HG03196 (cell line): Measurements from ENCODE around the gene PCYT2.
"Not testable (repeated sequence)": the region's sequence is repeated elsewhere in the genome, so short reads cannot be mapped to it uniquely, and the experiment has no call there.

Source experiments
- ATAC-seq: cut with Tn5 transposase; IDR thresholded peaks from one replicate; pipeline ENCODE4 v1.9.1; 2021; ENCODE audit not compliant: unreplicated experiment

Gene PCYT2

DNA sequence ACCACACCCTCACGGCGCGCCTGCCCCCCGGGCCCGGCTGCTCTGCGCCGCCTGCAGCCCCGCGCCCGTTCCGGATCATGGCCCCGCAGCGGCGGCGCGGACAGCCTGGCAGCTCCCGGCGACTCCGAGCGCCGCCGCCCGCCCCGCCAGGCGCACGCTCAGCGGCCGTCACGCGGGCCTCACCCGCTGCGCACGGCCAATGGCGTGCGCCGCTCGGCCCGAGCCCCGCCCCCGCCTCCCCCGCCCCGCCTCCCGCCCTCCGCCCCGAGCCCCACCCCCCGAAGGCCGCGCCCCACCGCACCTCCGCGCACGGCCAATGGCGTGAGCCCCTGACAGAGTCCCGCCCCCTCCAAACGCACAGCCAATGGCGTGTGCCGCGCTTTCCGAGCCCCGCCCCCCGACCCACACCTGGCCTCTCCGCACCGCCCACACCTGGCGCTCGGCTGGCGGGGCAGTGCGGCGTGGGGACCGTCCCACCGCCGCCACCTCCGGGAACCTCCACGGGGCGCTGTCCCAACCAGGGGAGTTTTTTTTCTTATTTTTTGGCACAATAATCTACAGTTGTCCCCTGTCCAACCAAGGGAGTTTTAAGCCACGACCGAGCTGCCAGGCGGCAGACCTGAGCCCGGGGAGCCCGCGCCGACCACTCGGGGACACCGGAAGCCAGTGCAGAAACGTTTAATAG lies at the start of gene PCYT2:
PCYT2 (minus strand) TSS at position 123 of the 685 bp plus-strand sequence; CDS start at position 79, 44 bp downstream.
- ATAC-seq: peak; percentile 55

DNA sequence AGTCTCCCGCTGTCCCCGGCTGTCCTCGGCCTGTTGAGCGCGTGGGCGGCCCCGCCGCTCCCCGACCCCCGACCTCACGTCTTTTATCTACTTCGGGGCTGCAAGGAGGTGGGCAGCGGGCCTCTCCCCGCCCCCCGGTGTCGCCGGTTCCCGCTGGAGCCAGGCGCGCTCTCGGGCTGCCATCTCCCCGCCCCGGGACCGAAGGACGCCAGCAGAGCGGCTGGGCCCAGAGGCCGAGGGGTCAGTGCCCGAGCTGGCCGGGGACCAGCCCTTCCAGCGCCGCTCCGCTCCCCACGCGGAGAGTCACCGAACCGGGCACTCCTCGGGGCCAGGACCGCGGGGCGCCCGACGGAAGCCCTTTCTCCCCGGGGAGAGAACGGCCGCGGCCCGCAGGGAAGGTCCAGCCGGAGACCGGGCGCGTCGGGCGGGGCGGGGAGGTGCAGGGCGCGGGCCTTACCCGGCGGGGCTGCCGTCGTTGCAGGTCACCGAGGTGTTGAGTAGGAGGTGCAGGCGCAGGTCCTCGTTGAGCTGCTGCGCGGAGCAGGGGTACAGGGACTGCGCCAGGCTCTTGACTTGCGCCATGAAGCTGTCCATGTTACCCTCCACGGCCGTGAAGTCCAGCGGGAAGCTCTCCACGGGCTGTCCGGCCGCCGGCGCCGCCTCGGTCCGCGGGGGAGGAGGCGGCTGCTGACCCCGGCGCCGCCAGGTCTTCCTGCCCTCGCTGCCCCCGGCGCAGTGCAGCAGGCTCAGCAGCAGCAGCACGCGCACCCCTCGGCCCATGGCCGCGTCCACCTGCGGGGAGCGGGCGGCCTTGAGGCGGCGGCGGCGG lies 49.1 kb upstream of the PCYT2 start:
- ATAC-seq: no peak

DNA sequence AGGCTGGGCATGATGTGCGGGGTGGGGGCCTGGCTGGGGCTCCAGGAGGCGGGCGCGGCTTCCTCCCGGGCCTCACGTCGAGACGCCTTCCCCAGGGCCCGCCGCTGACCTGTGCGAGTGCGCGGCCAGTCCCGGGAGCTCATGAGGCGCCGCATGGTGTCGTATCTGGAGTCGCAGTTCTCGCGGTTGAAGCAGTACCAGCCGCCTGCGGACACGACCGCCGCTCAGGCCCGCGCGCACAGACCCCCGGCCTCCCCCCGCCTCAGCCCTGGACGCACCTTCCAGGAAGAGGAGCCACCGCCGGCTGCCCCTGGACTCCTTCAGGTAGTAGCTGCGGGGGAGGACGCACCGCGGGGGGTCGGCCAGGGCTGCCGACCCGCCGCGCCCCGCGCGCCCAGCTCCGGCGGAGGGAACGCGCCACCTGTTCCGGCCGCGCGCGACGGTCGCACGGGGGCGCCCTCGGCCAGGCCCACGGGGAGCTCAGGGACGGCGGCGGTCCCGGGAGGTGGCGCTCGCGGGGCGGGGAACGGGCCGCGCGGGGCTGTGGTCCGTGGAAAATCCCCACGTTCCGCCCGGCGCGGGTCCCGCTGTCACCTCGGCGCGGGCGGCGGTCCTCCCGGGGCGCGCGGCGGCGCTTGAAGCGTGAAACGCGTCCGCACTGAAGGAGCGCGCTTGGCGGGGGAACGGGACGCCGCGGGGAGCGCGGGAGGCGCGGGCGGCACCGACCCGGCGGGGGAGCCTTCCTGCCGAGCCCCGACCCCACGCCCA lies 48.3 kb upstream of the PCYT2 start:
- ATAC-seq: no peak

DNA sequence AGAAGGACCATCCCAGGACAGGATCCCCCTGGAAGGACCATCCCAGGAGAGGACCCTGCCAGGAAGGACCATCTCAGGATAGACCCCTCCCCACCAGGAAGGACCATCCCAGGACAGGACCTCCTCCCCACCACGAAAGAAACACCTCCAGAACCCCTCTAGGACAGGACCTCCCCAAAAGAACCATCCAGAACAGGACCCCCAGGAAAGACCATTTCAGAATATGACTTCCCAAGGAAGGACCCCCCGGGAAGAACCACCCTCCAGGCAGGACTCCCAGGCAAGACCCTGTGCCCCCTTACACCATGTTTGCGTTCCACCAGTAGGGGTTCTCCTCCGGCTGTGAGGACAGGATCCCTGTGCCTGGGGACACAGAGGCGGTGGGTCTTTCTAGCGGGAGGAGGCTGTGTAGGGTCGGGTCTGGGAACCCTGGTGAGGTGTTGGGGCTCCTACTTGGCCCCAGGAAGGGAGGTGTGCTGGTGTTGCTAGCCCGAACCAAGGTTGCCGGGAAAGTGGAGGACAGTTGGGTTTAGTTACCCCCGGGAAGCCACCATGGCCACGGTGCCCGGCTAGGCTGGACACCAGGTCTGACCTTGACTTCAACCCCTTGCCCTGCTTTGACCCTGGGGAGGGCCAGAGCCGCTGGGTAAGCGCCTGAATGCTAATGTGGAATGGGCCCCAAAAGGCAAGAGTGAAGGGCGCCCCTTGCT lies 47.6 kb upstream of the PCYT2 start:
- ATAC-seq: no peak

DNA sequence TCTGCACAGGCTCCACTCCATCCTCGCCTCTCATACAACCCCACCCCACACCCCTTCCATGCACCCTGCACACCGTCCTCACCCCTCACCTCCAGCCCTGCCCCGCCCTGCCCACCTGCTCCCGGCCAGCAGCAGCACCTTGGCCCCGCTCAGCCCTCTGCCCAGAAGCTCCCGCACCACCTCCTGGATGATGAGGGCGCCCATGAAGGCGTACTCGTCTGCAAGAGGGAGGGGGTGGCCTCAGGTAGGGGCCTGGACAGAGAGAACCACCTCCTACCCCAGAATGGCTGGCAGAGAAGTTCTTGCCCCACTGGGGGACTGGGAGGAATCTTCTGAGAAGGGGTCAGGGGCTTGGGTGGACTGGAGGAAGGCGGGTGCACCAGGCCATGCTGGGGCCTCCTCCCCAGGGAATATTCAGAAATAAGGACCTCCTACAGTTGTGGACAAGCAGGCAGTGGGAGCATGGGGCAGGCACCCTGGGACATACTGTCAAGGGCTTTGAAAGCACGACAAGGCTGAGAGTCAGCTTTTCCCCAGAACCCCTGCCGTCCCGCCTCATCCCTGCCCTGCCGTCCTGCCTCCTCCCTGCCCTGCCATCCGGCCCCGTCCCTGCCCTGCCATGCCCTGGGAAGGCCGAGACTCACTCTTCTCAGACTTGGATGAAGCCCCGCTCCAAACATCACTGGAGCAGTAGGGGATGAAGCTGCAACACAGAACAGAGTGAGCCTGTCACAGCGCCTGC lies 46.7 kb upstream of the PCYT2 start:
- ATAC-seq: no peak

DNA sequence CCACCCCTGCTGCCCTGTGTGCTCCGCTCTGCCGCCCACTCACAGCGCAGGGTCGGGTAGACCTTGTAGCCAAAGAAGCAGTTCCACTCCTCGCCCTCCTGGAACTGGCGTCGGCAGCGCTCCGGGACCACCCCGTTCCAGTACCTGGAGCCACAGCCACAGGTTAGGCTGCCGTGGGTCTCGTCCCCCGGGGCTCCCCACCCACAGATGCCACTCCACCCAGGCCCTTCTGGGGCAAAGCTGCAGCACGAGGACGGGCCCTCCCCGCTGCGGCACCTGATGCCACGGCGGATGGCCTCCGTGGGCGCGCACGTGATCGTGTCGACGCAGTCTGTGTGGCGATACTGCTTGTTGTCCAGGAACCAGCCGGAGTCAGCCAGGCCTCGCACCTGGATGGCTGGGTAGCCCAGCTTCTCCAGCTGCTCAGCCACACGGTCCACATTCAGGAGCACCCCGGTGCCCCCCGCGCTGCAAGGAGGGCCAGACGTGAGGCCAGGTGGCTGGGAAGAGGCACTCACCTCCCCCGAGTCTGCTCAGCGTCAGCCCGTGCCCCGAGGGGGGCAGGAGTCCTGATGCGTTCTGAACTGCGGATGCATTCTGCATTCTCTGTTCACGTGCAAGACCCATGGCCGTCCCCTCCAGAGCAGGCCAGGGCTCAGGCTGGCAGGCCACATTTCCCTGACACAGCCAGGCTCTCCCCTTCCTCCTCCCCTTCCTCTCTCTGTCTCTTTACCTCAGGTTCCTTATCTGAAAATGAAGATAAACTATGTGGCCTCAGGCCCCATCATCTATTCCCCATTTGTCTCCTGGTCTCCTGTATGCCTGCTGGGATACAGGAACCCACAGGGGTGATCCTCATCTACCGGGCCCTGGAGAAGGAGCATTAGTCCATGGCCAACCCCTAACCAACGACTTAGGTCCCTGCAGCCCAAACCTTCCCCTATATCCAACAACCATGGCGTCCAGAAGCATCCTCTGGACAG lies 45.7 kb upstream of the PCYT2 start:
- no peak for ATAC-seq

DNA sequence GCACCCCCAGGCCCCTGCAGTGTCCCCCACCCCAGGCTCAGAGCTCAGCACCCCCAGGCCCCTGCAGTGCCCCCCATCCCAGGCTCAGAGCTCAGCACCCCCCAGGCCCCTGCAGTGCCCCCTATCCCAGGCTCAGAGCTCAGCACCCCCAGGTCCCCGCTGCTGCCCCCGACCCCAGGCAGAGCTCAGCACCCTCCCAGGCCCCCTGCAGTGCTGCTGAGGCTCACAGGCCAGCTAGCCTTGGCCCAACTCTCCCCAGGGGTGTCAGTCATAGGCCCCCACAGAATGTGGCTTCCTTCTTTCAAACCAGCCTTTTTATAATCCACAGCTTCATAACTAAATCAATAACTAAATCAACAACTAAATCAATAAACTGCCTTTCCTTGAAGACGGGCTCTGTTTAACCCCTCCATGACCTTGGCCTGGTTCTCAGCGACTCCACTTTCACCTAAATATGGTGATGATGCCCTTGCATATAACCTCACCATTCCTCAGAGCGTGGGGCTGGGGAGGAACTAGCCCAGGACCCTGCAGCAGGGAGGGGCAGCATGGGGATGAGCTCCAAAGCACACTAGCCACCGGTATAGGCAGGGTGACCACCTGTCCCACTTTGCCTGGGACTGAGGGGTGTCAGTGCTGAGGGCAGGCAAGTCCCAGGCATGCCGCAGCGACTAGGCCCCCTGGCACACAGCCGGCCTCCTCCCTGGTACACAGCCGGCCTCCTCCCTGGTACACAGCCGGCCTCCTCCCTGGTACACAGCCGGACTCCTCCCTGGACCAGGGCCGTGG lies 44.8 kb upstream of the PCYT2 start:
- ATAC-seq: no peak

DNA sequence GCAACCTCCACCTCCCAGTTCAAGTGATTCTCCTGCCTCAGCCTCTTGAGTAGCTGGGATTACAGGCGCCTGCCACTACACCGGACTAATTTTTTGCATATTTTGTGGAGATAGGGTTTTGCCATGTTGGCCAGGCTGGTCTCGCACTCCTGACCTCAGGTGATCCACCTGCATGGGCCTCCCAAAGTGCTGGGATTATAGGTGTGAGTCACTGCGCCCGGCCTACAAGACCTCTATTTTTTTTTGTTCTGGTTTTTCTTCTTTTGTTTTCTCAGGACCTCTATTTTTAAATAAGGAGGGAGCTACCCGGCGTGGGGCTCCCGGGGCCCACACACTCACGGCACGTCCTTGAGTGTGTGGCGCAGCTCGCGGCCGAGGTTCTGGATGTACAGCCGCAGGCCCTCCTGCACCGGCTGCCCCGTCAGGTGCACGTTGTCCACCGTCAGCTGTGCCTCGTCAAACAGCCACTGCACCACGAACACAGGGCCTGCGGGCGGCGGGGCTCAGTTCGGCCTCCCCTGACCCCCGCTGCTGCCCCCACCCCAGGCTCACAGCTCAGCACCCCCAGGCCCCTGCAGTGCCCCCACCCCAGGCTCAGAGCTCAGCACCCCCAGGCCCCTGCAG lies 44.0 kb upstream of the PCYT2 start:
- no peak for ATAC-seq

DNA sequence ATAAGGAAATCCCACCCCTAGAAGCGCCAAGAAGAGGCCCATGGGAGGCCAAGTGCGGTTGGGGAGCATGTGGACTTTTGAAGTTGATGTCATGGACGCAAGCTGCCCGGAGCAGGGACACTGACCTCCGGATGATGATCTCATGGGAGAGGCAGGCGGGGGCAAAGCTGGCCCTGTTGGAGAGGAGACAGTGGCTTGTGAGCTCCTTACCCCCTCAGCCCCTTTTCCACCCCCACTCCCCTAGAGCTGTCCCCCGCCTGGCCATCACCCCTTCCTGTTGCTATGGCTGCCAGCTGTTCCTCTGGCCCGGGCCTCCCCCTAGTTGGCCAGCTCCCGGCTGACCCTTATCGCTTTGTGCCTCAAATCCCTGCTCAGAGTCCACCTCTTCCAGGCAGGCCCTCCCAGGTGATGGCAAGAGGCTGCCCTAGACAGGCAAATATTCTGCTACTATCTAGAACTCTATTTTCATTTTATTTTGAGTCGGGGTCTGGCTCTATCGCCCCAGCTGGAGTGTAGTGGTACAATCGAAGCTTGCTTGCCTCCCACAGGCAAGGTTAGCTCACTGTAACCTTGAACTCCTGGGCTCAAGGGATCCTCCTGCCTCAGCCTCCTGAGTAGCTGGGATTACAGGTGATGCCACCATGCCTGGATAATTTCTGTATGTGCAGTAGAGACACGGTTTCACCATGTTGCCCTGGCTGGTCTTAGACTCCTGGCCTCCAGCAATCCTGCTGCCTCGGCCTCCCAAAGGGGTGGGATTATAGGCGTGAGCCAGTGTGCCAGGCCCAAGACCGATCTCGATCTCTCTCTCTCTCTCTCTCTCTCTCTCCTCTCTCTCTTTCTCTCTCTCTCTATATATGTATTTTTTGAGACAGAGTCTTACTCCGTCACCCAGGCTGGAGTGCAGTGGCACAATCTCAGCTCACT lies 43.2 kb upstream of the PCYT2 start:
- no peak for ATAC-seq

DNA sequence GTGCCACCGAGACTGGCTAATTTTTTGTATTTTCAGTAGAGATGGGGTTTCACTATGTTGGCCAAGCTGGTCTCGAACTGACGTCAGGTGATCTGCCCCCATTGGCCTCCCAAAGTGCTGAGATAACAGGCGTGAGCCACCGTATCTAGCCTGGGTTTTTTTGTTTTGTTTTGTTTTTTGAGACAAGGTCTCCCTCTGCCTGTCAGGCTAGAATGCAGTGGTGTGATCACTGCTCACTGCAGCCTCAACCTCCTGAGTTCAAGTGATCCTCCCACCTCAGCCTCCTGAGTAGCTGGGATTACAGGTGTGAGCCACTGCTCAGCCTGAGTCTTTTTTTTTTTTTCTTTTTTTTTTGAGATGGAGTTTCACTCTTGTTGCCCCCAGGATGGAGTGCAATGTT lies 42.2 kb upstream of the PCYT2 start:
- ATAC-seq: not testable (repeated sequence)

DNA sequence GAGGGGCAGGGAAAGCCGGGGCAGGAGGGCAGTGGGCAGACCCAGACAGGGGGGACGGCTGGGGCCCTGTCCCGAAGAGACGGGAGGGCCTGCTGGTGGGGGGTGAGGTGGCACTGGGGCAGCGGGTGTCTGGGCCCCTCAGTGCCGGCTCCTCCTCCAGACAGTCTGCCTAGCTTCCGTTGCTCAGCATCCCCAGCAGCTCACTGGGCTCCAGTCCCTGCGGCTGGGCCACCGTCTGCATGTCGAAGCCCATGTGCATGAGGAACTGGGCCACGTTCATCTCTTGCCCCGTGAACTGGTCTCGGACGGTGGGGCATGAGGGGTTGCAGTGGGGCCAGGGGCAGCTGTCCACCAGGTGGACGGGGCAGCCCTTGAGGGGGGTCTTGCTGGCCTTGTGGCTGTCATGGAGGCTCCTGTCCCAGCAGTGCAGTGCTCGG lies 41.6 kb upstream of the PCYT2 start:
- no peak for ATAC-seq

DNA sequence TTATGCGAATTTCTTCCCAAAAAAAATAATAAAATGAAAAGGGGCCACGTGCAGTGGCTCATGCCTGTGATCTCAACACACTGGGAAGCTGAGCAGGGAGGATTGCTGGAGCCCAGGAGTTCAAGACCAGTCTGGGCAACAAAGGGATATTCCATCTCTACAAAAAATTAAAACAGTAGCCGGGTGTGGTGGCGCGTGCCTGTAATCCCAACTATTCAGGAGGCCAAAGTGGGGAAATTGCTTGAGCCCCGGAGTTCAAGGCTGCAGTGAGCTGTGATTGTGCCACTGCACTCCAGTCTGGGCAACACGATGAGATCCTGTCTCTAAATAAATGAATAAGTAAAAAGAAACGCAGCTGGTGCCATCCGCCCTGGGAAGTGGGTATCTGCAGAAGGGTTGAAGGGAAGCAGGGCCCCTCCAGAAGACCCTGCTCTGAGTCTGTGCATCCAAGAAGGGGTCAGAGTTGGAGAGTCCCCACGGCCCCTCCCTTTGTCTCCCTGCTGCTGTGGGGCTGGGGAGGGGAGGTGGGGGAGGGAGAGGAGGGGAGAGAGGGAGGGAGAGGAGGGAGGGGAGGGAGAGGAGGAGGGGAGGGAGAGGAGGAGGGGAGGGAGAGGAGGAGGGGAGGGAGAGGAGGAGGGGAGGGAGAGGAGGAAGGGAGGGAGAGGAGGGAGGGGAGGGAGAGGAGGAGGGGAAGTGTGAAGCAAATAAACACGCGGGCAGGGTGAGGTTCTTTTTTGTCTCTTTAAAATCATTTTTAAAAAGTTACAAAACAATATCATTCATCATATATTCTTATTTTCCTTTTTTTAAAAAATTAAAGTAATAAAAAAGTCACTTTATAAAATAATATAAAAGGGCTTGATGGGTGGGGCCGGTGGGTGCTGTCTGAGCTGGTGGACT lies 40.8 kb upstream of the PCYT2 start:
- ATAC-seq: no peak

DNA sequence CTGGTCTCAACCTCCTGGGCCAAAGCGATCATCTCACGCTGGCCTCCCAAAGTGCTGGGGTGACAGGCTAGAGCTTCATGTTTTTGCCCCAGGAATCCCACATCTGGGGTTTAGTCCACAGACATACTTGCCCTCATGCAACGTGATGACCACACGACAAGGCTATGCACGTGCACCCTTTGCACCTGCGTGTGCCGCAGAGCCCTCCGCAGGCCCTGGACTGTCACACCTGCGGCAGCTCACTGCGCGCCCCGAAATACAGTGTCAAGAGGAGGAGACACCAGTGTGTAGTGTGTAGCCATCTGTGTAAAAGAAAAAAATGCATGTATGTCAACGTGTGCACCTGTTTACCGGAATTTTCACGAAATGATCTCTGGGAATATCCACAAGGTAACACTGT lies 39.3 kb upstream of the PCYT2 start:
- no peak for ATAC-seq

DNA sequence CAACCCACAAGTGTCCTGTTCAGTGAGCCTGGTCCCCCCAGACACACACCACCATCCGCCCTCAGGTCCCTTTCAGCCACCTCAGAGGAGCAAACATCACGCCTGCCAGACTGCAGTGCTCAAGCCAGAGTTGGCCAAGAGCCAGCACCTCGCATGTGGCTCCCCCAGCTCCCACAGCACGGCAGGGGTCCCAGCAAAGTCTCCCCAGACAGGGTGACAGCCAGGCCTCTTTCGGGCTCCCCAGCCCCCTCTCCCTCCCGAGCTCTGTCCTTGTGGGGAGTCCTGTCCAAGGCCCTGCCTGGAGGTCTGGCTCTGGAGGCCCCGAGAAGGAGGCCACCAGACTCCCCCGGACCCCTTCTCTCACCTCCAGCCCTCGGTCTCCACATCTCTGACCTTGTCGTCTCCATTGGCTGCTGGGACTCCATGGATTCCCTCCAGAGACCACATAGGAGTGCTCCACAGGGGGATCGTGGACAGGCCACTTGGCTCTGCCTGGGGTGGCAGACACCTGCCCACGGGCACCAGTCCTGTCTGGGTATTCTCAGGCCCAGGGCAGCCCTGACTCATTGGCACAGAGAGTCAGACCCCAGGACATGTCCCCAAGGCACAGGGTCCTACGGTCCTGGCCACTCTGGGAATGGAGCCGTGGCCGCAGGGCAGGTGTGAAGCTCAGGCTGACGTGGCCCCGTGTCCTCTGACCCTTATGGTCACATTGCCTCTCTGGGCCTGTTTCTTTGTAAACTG lies 37.6 kb upstream of the PCYT2 start:
- no peak for ATAC-seq

DNA sequence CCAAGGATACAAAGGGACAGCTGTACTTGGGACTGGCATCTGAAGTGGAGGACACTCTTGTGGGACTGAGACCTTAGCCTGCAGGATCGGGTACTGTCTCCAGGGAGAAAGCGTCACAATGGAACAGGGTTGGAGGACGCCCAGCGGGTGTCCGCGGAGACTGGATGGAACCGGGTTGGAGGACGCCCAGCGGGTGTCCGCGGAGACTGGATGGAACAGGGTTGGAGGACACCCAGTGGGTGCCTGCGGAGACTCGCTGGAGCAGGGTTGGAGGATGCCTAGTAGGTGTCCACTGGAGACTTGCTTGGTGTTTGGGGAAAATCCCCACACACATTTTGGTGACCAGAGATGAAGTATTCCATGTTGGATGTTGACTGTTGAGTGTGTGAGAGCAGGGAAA lies 36.0 kb upstream of the PCYT2 start, which contains the start of gene MYADML2:
MYADML2 (minus strand) TSS at position 45 of the 400 bp plus-strand sequence. CDS start 5,492 bp downstream, outside the sequence.
- ATAC-seq: no peak
